WTC11 (cell line): ENCODE measurements around the gene TAF6.

Experiments used
- CREB1 ChIP-seq: sonication (generic); formaldehyde crosslinking; IDR thresholded peaks from 2 replicates; pipeline ENCODE4 v1.8.0; 2023; ENCODE audit warnings: mild to moderate bottlenecking, missing genetic modification reagents
- CREM ChIP-seq: sonication (generic); formaldehyde crosslinking; IDR thresholded peaks from 2 replicates; pipeline ENCODE4 v1.8.1; 2022; ENCODE audit warnings: mild to moderate bottlenecking, missing genetic modification reagents, moderate library complexity
- CTCF ChIP-seq: fragments of 200-600 bp; IDR thresholded peaks from 2 replicates; pipeline ENCODE4 v1.8.0; 2022; ENCODE audit warnings: antibody characterized with exemption
- ERG ChIP-seq: fragments of 250-450 bp; sonication (Bioruptor Pico); IDR thresholded peaks from 2 replicates; pipeline ENCODE4 v1.8.0; 2021; ENCODE audit warnings: mild to moderate bottlenecking
- MYBL2 ChIP-seq: sonication (generic); formaldehyde crosslinking; IDR thresholded peaks from 2 replicates; pipeline ENCODE4 v1.8.1; 2023; ENCODE audit warnings: mild to moderate bottlenecking, moderate library complexity, missing genetic modification reagents
- RORB ChIP-seq: fragments of 250-450 bp; sonication (Bioruptor Pico); IDR thresholded peaks from 2 replicates; pipeline ENCODE4 v1.9.0; 2021; ENCODE audit warnings: mild to moderate bottlenecking
- TCF7 ChIP-seq: sonication (generic); formaldehyde crosslinking; IDR thresholded peaks from 2 replicates; pipeline ENCODE4 v1.8.0; 2022; ENCODE audit warnings: mild to moderate bottlenecking, low read depth, missing genetic modification reagents, moderate library complexity
- TF ChIP-seq, protein P1 (sequence below): sonication (generic); formaldehyde crosslinking; IDR thresholded peaks from 2 replicates; pipeline ENCODE4 v1.8.1; 2023; ENCODE audit warnings: mild to moderate bottlenecking, missing genetic modification reagents
- TF ChIP-seq, protein P2 (sequence below): sonication (generic); formaldehyde crosslinking; IDR thresholded peaks from 2 replicates; pipeline ENCODE4 v1.8.0; 2023; ENCODE audit warnings: mild to moderate bottlenecking, missing genetic modification reagents
- TF ChIP-seq, protein P3 (sequence below): sonication (generic); formaldehyde crosslinking; IDR thresholded peaks from 2 replicates; pipeline ENCODE4 v1.8.1; 2023; ENCODE audit warnings: mild to moderate bottlenecking, missing genetic modification reagents, moderate library complexity

- TF ChIP-seq MYBL2 (CRISPR knock-in tag) (no peak), CTCF (no peak), CREM (CRISPR knock-in tag) (no peak), CREB1 (CRISPR knock-in tag) (no peak), ERG (CRISPR knock-in tag) (no peak), TCF7 (no peak), RORB (no peak)
- TF ChIP-seq, protein P1, sequence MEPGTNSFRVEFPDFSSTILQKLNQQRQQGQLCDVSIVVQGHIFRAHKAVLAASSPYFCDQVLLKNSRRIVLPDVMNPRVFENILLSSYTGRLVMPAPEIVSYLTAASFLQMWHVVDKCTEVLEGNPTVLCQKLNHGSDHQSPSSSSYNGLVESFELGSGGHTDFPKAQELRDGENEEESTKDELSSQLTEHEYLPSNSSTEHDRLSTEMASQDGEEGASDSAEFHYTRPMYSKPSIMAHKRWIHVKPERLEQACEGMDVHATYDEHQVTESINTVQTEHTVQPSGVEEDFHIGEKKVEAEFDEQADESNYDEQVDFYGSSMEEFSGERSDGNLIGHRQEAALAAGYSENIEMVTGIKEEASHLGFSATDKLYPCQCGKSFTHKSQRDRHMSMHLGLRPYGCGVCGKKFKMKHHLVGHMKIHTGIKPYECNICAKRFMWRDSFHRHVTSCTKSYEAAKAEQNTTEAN (CRISPR knock-in tag), result no peak
- TF ChIP-seq, protein P2, sequence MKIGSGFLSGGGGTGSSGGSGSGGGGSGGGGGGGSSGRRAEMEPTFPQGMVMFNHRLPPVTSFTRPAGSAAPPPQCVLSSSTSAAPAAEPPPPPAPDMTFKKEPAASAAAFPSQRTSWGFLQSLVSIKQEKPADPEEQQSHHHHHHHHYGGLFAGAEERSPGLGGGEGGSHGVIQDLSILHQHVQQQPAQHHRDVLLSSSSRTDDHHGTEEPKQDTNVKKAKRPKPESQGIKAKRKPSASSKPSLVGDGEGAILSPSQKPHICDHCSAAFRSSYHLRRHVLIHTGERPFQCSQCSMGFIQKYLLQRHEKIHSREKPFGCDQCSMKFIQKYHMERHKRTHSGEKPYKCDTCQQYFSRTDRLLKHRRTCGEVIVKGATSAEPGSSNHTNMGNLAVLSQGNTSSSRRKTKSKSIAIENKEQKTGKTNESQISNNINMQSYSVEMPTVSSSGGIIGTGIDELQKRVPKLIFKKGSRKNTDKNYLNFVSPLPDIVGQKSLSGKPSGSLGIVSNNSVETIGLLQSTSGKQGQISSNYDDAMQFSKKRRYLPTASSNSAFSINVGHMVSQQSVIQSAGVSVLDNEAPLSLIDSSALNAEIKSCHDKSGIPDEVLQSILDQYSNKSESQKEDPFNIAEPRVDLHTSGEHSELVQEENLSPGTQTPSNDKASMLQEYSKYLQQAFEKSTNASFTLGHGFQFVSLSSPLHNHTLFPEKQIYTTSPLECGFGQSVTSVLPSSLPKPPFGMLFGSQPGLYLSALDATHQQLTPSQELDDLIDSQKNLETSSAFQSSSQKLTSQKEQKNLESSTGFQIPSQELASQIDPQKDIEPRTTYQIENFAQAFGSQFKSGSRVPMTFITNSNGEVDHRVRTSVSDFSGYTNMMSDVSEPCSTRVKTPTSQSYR (CRISPR knock-in tag), result no peak
- TF ChIP-seq, protein P3, sequence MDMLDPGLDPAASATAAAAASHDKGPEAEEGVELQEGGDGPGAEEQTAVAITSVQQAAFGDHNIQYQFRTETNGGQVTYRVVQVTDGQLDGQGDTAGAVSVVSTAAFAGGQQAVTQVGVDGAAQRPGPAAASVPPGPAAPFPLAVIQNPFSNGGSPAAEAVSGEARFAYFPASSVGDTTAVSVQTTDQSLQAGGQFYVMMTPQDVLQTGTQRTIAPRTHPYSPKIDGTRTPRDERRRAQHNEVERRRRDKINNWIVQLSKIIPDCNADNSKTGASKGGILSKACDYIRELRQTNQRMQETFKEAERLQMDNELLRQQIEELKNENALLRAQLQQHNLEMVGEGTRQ (CRISPR knock-in tag), result no peak
Measured at GRCh38 chr7:100148225-100148558, 29.0 kb upstream of the TAF6 start.
